ENCODE measurements around the gene SLC9C1.
A peak's percentile ranks its signal among the peaks of the same experiment; 100 is the strongest.

The SLC9C1 gene

DNA sequence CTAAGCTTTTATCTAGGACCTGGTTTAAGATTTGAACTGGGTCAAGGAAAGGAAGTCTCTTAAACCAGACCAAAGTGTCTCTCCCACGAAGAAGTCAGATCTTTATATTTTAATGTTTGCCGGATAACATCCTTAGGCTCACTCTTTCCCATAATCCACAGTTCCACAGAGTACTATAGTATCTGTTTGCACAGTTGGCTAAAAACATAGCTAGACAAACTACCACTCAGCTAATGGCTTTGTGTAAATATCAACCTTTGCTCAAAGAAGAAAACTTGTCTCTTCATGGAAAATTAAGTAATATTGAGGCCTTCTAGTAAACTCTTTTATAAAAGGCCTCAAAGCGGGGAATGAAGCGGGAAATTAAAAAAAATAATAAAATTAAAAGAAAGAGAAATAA is 13.5 kb upstream of the SLC9C1 start:
- TF ChIP-seq CTCF (IDR thresholded peaks at IDR 0.05; ENCODE audit: low read depth, low read length) = no peak
- in situ Hi-C loops (cut with HindIII; ENCODE audit: low sequenced_read_pairs) = no loop called here
- DNase-seq (ENCODE audit: low read depth, low spot score) = no peak
- H3K4me3 ChIP-seq (ENCODE audit: low read depth, low read length) = no peak overlapping the region

DNA sequence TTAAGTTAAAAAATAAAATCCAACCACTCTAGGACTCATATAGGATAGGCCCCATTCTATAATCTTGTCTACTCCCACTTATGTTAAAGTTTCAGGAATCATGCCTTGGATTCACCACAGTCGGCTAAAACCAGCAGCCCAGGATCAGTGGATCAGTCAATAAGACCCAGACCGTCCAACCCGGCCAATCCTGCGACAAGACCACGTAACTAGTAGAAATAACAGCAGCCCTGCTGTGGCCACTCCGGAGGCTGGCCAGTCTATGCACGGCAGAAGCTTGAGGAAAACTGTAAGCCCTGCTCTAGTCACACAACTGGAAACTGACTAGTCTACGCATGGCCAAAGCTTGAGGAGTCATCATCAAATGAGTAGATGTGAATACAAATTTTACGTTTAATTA is 12.8 kb upstream of the SLC9C1 start:
- H3K4me3 ChIP-seq (ENCODE audit: low read depth, low read length) = no peak overlapping the region
- no peak for TF ChIP-seq CTCF (IDR thresholded peaks at IDR 0.05; ENCODE audit: low read depth, low read length)
- in situ Hi-C loops (cut with HindIII; ENCODE audit: low sequenced_read_pairs) = no loop called here
- DNase-seq (ENCODE audit: low read depth, low spot score) = no peak

- peak; percentile 39 for TF ChIP-seq CTCF (IDR thresholded peaks at IDR 0.05; ENCODE audit: low read depth, low read length)
- no peak overlapping the region for H3K4me3 ChIP-seq (ENCODE audit: low read depth, low read length)
- in situ Hi-C loops (cut with HindIII; ENCODE audit: low sequenced_read_pairs) = no loop called here
- DNase-seq (ENCODE audit: low read depth, low spot score) = peak; percentile 15
Measured at GRCh38 chr3:112304611-112305010, 10.6 kb upstream of the SLC9C1 start.

DNA sequence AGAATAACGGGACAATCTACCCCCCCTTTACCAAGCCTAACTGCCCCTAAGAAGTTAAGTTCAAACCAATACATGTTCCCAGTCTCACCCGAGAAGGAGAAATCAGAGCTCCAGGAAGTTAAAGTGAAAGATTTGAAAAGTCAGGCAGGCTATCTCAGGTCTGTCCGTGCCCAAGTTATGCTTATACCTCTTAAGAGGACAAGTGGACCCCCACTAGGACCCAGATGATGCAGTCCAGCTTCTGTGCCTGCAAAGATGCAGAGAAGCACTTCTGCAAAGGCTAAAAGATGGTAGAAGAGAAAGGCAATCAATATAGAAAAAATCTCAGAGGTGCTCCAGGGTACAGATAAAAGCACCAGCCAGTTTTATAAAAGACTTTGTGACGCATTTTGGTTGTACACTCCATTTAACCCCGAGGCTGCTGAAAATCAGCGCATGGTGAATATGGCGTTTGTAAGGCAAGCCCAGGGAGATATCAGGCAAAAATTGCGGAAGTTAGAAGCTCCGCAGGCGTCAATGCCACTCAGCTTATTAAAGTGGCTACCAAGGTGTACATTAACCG is 9.8 kb upstream of the SLC9C1 start:
- peak overlapping the region; percentile 56 for H3K4me3 ChIP-seq (ENCODE audit: low read depth, low read length)
- in situ Hi-C loops (cut with HindIII; ENCODE audit: low sequenced_read_pairs) = no loop called here
- peak; percentile 58 for DNase-seq (ENCODE audit: low read depth, low spot score)
- TF ChIP-seq CTCF (IDR thresholded peaks at IDR 0.05; ENCODE audit: low read depth, low read length) = no peak

DNA sequence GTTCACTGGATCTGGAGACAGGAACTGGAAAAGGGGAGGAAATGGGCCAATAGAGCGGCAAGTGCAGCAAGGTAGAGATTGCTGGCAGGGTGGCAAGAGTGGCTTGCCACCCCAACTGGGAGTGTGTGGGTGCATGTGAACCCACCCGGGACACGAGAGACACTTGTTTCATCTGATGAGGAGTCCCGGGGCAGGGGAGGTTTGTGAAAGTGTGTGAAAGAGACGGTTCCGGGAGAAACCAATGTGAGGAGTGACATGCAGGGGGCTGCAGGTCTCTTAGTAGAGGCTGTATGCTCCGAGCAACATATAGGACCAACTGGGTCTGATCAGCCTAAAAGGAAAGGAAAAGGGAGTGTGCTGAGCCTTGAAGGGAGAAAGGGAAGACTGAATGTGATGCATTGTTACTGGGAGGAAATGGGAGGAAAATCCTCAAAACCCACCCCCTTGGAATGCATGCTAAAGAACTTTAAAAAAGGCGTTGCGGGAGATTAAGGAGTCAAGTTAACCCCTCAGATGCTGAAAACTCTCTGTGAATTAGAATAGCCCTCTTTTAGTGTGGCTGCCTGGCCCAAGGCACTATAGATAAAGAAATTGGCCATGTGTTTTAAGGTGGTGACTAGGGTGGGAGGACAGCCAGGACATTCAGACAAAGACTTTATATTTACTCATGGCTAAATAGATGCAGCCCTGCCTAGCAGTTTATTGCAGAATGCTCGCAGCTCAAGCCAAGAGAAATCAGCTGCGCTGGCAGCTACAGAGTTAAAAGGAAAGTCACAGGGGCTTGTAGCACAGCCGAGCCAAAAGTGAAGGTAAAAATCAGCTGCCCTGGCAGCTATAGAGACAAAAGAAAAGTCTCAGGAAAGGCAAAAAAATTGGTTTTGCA is 9.1 kb upstream of the SLC9C1 start:
- TF ChIP-seq CTCF (IDR thresholded peaks at IDR 0.05; ENCODE audit: low read depth, low read length) = no peak
- DNase-seq (ENCODE audit: low read depth, low spot score) = no peak
- H3K4me3 ChIP-seq (ENCODE audit: low read depth, low read length) = peak overlapping the region; percentile 56
- in situ Hi-C loops (cut with HindIII; ENCODE audit: low sequenced_read_pairs) = no loop called here

DNA sequence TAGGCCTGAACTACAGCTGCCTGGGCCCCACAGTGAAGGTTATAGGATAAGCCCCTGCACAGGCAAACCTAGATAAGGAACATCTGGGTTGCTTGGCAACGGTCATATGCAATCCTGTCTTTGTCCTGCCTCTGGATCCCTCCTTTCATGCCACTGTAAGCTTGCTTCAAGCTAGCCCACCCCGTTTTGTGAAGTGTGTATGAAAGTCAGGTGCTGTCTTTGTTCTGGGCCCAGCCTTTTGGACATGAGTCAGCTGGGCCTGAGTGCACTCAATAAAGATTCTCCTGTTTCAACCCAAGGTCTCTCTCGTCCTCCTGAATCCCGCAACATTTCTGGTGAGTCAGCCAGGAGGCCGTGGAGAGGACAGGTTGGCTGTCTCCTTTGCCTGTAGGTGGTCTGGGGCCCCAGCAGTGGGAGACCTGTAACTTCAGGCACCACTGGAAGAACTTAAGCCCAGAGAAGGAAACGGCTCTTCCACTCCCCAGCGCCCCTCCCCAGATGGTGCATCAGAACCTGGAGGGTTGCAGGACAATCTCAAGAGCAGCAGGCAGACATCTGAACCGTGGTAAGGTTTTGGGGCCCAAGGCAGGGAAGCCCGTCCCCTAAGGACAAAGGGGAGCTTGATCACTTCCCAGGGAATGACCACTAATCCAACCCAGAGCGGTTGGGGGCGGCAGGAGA is 8.3 kb upstream of the SLC9C1 start:
- TF ChIP-seq CTCF (IDR thresholded peaks at IDR 0.05; ENCODE audit: low read depth, low read length) = no peak
- H3K4me3 ChIP-seq (ENCODE audit: low read depth, low read length) = no peak overlapping the region
- DNase-seq (ENCODE audit: low read depth, low spot score) = no peak
- in situ Hi-C loops (cut with HindIII; ENCODE audit: low sequenced_read_pairs) = no loop called here
